GM18520 (cell line): ENCODE results near the gene GAB1.

ENCODE experiments used
- ATAC-seq: cut with Tn5 transposase; IDR thresholded peaks from one replicate; pipeline ENCODE4 v1.9.1; 2021; ENCODE audit not compliant: unreplicated experiment

The GAB1 gene

DNA sequence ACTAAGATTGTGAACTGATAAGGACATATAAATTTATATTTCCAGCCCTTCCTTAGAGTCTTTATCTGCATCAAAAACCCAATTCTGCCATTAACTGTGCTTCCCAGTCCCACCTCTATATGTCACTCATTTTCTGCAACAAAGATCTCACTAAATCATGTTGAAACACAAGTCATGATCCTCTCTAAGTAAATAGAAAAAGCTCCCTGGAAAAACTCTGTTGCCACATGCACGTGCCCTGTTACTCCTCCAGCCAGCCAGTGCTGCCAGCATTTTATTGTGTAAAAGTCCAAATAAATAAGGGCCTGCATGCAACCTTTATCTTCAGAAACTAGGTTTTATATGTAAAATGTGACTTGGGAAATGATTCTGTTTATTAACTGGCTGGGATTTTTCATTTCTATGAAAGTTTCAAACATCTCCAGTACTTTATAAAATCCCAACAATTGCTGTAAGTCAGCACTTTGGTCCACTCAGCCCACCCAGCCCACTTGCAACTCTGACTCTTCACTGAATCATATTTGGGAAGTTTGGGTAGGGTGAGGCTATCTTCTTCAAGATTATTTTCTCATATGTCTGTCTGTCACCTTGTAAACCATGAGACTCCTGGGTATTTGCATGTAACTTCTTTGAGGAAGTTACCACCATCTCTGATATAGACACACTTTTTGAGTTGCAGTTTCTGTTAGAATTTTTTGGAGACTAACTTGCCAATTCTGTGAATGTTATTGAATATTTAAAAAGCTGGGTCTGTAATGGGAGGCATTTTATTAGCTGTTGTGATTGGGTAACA lies 136.9 kb downstream of the GAB1 start:
- ATAC-seq, result peak; percentile 85

DNA sequence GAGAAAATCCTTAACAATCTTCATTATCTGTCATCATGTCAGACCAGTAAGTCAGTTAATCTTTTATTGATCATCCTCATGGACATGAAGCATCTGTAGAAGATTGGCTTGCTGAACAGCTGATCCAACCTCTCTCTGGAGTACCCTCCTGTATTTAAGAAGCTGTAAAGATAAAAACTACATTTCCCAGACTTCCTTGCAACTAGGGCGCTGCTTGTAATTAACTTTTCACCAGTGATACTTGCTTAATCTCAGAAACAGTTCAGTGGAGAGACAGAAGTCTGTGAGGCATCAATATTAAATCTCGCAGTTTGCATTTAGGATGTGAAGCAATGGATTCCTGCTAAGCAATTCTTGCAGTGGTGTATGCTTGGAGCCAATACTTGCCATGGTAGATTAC lies 140.8 kb downstream of the GAB1 start:
- ATAC-seq, result no peak

DNA sequence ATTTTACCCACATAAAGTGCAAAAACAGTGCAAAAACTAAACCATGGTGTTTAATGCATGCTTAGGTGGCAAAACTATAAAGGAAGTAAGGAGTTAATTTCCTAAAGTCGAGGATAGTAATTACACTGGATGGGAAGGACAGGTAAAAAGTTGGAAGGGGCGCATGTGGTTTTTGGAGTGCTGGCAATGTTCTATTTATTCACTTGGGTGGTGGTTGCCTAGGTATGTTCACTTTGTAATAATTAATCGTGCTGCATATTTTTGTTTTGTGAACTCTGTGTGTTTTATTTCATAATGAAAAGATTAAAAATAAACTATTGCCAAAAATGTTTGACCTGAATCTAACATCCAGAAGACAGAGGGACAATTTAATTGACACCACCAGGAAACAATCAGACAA lies 144.7 kb downstream of the GAB1 start:
- no peak for ATAC-seq

DNA sequence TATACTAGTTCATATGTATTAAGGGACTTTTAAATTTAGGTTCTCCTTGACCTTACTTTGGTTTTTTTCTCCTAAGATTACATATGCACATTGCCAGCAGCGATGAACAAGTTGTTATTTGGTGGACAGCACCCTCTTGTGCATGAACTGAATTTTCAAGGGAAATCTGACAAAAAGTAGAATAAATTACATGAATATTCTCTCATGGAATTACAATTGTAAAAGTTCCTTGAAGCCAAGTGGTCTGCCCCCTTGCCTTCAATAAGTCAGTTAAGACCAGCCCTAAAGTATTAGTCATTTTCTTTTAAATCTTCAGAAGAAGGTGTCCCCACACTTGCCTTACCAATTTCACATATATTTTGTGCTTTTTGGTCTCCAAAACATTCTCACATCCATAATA lies 146.2 kb downstream of the GAB1 start:
- no peak for ATAC-seq

DNA sequence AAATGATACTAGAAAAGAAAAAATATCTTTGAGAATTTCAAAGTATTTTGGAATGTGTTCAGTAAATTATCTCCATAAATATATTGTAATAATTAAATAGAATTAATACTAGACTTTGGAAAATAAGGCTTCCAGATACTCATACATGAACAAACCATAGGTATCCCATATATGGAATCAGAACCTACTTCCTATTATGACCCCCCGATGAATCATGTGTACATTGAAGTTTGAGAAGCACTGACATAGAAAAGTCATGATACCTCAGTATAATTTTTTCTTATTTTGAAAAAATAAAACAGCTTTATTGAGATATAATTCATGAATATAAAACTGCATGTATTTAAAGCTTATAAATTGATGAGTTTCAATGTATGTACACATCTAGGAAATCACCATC lies 149.6 kb downstream of the GAB1 start:
- ATAC-seq, result no peak

DNA sequence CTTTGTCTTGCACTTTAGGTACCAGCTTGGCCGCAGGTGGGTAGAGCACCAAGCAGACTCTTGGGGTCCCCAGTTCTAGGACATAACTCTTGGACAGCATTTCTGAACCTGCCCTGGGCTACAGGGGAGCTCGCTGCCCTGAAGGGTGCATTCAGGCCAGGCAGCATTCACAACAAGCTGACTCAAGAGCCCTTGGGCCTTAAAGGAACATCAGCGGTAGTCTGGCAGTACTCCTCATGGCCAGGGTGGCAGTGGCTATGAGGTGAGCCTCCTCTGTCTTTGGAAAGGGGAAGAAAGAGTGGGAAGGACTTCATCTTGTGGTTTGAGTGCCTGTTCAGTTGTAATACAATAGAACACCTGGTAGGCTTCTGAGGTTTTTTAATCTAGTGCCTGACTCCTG lies 152.0 kb downstream of the GAB1 start:
- ATAC-seq, result no peak

DNA sequence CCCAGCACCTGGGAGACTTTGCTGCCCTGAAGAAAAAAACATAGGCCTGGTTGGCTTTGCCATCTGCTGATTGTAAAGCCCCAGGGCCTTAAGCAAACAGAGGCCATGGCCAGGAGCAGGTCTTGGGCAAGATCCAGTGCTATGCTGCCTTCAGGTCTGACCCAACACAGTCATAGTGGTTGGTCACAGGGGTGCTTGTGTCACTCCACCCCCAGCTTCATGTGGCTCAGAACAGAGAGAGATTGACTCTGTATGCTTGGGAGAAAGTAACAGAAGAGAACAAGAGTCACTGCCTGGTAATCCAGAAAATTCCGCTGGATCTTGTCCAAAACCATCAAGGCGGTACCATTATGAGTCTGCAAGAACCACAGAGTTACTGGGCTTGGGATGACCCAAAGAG lies 152.4 kb downstream of the GAB1 start:
- ATAC-seq, result no peak

DNA sequence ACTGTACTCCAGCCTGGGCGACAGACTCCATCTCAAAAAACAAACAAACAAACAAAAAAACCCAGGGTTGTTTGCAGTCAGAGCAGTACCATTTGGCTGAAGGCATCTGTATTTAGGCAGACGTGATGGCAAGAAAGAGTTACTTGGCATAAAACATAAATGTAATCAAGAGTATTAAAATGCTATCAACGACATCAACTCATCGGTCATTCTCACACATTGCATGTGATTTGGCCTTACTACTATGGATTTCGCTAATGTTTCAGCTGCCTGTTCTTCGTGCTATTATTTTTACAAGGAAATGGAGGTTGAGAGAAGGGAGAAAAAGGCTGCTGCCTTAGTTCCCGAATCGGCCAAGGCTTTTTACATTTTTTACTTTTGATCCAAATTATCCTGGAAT lies 161.3 kb downstream of the GAB1 start:
- no peak for ATAC-seq

DNA sequence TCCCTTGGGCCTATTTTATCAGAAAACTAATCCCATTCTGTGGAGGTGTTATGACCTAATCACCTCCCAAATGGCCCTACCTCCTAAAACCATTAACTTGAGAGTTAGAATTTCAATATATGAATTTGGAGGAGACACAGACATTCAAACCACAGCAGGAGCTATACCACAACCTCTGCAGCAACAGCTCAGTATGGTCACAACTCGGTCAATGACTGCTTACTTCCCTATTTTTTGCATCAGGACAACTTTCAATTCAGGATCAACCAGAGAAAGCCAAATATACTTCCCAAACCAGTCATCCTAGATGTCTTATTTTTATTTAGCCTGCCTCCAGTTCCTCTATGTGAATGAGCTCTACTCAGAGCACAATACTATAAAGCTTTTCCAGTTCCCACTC lies 165.6 kb downstream of the GAB1 start:
- no peak for ATAC-seq

DNA sequence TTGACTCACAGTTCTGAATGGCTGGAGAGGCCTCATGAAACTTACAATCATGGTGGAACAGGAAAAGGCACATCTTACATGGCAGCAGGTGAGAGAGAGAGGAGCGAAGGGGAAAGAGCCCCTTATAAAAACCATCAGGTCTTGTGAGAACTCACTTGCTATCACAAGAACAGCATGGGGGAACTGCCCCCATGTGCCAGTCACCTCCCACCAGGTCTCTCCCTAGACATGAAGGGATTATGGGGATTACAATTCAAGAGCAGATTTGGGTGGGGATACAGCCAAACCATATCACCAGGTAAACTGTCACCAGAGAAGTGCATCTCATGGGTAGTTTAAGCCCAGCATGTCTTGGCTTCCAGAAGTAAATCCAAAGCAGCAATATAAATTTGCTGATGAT lies 169.4 kb downstream of the GAB1 start:
- no peak for ATAC-seq

DNA sequence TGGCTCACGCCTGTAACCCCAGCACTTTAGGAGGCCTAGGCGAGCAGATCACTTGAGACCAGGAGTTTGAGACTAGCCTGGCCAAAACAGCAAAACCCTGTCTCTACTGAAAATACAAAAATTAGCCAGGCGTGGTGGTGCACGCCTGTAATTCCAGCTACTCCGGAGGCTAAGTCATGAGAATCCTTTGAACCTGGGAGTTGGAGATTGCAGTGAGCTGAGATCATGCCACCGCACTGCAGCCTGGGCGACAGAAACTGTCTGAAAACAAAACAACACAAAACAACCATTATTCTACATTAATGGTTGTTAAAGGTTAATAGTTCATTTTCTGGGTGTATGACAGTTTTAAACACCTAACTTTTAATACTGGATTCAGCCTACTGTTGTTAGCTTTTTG lies 175.2 kb downstream of the GAB1 start:
- no peak for ATAC-seq

DNA sequence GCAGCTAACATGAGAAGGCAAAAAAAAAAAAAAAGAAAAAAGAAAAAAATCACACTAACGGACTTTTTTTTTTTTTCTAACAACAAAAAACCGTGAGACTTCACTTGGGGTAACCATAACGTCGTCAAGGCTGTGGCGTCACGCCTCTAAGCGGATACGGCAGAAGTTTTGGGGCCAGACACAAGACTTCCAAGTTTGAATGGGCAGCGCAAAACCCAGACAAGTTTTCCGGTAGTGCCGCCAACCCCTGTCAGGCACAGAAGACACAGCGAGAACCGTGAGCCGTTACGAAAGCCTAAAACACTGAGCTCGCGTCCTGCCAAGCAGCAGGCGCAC lies 176.3 kb downstream of the GAB1 start:
- peak; percentile 25 for ATAC-seq

DNA sequence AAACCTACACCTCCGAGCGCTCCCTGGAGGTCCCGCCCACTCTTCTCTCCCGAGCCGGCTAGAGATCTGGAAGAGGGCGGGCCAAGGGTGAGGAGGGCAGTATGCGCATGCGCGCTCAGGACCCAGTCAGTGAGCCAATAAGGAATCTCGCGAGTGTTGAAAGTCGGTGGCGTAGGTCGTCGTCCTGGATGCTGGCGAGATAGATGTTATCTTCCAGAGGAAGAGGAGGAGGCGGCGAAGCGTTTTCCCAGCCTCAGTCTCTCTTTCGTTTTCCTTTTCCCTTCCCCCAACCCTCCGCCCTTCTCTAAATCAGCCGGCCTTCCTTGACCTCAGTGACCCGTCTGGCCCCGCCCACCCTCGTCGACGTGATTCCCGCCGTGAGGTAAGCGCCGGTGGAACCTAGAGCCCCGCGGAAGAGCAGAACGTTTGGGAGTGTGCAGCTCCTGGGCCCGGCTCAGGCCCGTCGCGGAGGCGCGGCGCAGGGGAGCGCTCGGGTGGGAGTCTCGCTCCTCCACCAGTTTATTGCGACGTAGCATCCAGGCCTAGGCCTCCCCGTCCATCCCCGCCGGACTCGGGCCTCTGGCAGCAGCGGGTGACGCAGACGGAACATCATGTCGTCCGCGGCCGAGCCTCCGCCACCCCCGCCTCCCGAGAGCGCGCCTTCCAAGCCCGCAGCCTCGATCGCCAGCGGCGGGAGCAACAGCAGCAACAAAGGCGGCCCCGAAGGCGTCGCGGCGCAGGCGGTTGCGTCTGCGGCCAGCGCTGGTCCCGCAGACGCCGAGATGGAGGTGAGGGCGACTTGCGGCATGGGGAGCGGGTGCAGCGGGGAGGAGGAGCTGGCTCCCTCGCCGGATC lies 176.9 kb downstream of the GAB1 start, which contains the start of gene SMARCA5:
TSS of gene SMARCA5 (plus strand) at position 389 of the 855 bp plus-strand sequence. CDS start at position 612, 223 bp downstream.
- peak; percentile 82 for ATAC-seq

DNA sequence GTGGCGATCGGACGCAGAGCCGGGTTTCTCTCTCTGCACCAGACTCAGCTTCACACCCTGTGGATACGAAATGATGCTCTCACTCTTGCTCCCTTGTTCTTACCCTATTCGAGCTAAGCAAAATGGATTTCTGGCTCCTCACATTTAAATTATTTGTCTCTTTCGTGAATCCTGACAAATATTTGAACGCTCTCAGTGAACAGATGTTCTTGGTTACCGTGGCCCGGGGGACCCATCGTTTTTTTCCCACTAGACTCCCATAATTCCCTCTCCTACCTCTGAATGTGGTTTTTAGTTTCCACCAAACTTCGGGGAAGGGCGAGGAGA lies 177.5 kb downstream of the GAB1 start:
- ATAC-seq, result no peak

DNA sequence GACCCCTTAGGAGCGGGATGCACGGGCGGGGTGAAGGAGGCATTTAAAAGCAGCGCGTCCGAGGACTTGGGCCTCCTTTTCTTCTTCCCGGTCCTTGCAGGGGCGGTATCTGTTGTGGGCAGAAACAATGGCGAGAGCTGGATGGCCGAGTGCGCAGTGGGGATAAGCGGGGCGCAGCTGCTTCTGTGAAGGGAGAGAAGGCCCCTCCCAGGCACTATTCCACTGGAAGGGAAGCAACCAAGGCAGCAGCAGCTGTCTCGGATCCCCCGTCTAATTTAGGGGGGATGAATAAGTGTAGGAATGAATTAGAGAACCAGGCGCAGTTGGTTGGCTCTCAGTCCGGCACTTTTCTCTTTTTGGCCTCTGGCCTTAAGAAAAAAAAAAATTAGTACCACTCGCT lies 177.8 kb downstream of the GAB1 start:
- no peak for ATAC-seq

DNA sequence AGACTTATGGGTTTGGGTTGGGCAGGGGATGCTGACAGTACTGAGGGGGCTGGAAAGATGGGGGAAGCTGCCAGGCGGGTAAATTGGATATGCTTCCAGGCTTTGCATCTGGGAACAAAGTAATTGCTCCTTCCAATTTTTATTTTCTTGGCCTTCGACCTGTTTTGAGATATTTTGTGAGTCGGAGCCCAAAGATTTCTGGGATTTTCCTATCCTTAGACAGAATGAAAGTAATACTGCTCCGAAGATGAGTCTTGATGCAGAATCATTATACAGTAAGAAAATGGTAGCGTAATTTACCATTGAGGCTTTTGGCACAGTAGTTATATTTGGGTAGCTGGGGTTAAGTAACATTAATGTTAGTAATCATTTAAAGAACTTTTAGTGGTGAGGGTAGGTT lies 178.2 kb downstream of the GAB1 start:
- ATAC-seq, result no peak

DNA sequence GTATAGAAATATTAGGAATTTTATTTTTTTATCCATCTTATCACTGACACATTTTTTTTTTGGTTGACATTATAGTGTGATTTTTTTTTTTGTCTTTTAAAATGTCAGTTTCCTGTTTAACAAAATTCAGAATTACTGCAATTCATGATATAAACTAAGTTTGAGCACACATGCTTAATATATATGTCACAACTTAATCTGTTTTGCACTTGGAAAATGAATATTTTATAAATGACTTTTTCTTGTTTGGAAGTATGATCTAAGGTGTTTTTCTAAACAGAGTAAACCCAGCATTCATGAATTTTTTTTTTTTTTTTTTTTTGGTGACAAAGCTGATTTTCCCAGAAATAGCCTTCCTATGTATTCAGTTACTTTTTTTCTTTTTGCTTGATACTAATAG lies 179.2 kb downstream of the GAB1 start:
- no peak for ATAC-seq

DNA sequence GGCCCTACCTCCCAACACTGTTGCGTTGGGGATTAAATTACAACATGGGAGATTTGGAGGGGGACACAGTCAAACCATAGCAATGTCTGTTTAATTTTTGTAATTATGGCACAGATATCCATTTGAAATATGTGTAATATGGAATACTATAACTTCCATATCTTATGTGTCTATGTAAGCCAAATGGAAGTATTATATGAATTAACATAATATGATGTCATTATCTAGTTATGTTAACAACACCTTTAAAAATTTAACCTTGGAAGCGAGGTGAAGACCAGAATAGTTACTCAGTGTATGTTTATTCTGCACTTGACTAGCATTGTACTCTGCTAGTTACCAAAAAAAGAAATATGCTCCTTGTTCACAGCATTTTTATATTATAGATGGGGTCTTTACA lies 181.1 kb downstream of the GAB1 start:
- ATAC-seq, result no peak
